GOT3 (cell line): Measurements from ENCODE around the gene GTF3C2.

Experiments
- DNase-seq: peaks from one replicate; lab custom pipeline; 2025; ENCODE audit warnings: mixed read lengths; lab: John Stamatoyannopoulos, UW

GTF3C2 gene

GRCh38 chr2:27297195-27297594, 59.4 kb downstream of the GTF3C2 start:
- DNase-seq = no peak

GRCh38 chr2:27296481-27296880, 60.1 kb downstream of the GTF3C2 start:
- DNase-seq = no peak

GRCh38 chr2:27294928-27295327, 61.6 kb downstream of the GTF3C2 start:
- DNase-seq = no peak

- no peak for DNase-seq
Observed at GRCh38 chr2:27291865-27292264, 64.7 kb downstream of the GTF3C2 start.

- no peak for DNase-seq
Observed at GRCh38 chr2:27290549-27290948, 66.0 kb downstream of the GTF3C2 start.

GRCh38 chr2:27288610-27289009, 68.0 kb downstream of the GTF3C2 start:
- no peak for DNase-seq

GRCh38 chr2:27285481-27285880, 71.1 kb downstream of the GTF3C2 start:
- DNase-seq = no peak

- no peak for DNase-seq
Observed at GRCh38 chr2:27284996-27285395, 71.6 kb downstream of the GTF3C2 start.

GRCh38 chr2:27282892-27283291, 73.7 kb downstream of the GTF3C2 start:
- no peak for DNase-seq

GRCh38 chr2:27281855-27282559, 74.6 kb downstream of the GTF3C2 start, which contains the start of gene TRIM54:
Gene TRIM54, plus strand, starts transcription at chr2:27282429. Its CDS starts 303 bp downstream, at chr2:27282732.
- no peak for DNase-seq

- DNase-seq = no peak
Observed at GRCh38 chr2:27281442-27281841, 75.1 kb downstream of the GTF3C2 start.

- no peak for DNase-seq
Observed at GRCh38 chr2:27280826-27281225, 75.7 kb downstream of the GTF3C2 start.

- DNase-seq = no peak
Observed at GRCh38 chr2:27278010-27278409, 78.6 kb downstream of the GTF3C2 start.
